Islet precursor cell (in vitro differentiated cells): Measurements from ENCODE around the gene GGTA1.
"Not testable (repeated sequence)": the region's sequence is repeated elsewhere in the genome, so short reads cannot be mapped to it uniquely, and the experiment has no call there.

Experiments
- DNase-seq: peaks from one replicate; pipeline ENCODE4 v3.0.0-alpha.2; 2018

GGTA1 gene

DNA sequence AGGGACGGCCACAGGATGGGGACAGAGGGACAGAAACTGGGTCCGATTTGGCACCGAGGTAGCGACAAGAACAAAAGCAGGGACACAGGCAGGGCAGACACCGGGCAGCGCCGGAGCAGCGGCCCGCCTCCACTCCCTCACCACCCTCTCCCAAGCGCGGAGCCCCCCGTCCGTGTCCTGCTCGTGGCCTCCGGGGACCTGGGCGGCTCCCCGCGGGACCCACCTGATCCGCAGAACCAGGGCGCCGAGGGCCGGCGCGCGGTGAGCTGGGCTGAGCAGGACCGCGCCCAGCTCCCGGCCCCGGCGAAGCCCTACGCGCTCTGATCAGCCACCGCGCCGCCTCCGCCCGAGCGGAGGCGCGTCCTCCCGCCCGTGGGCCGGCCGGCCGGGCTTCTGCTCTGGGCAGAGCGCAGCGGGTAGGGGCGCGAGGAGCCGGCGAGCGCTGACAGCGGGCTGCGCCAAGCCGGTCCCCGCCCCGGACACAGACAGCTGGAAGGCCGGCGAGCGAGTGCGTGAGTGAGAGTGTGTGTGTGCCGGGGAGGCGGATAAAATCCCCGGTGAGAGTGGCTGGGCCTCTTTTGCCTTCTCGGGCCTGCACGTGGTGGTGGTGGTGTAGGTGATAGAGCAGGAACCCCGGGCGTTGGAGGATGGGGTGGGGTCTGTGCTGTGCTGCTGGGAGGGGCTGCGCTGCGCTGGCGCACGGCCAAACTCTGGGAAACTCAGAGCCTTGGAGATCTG is at the start of gene GGTA1:
TSS of gene GGTA1 (minus strand) at position 418 of the 738 bp plus-strand sequence. CDS start 31,922 bp downstream, outside the sequence.
- peak; percentile 77 for DNase-seq

DNA sequence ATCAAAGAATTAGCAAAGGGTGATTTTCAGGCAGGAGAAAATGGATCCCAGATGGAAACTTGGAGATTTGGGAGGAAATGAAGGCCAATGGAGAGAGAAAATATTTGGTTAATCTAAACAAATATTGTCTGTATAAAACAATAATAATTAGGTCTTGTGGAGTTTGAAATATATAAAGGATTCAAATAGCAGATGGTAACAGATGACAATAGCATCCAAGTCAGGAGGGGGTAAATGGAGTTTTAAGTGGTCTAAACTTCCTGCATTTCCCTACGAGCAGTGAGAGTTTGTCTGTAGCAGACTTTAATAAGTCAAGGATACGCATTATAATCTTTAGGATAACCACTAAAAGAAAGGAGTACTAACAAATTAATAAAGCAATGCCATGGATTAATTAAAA is 49.0 kb upstream of the GGTA1 start:
- DNase-seq: no peak

DNA sequence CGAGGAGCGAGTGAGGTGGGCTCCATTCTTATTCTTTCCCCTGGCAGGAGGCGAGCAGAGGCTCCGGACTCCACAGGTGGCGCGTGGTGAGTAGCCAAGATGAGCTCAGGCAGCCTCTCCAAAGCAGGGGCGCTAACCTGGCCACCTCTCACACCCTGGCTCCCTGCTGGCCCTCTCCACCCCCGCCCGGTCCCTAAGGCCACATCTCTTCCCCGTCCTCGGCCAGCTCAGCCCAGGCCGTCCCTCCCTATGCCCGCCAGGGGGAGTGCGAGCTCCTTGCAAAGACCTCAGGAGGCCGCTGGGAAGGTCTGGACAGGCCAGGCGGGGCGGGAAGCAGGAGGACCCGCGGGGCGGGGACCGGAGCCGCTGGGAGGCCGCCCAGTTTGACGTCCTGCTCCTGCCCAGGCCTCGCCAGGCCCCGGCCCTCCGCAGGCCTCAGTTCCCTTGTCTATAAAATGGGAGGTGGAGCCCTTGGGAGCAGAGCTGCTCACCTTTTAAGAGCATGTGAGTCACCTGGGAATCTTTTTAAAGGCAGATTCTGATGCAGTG is 46.3 kb upstream of the GGTA1 start:
- DNase-seq: peak; percentile 99

GRCh38 chr9:121545150-121545874 is 45.7 kb upstream of the GGTA1 start:
- no peak for DNase-seq

- no peak for DNase-seq
Measured at GRCh38 chr9:121542025-121542424, 42.4 kb upstream of the GGTA1 start.

DNA sequence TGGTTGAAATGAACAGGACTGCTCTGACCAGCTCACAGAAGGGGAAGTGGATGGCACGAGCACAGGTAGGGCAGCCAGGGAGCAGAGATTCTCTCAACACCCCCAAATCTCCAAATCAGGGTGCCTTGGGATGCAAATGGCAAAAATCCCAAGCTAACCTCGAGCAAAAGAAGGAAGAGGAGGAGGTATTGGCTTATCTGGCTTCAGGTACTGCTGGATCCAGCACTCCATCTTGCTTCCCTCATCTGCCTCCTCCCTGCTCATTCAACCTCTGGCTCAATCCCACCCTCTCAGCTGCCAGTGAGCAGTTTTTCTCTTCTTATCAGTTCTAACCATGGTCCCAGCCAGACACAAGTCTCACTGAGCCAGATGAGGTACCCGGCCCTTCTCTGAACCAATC is 41.6 kb upstream of the GGTA1 start:
- DNase-seq: no peak

DNA sequence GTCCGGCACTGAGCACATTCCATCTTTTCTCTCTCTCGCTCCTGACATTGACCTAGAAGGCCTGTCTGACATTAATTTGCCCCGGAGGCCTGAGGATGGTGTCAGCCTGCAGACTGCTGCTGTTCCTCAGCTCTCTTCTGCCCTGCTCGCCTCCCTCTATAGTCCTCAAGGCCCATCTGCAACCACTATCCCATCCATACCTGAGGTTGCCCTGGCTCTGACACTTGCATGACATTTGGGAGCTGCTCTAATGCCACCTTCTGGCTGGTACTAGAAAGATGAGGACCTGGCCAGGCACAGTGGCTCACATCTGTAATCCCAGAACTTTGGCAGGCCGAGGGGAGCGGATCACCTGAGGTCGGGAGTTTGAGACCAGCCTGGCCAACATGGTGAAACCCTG is 38.6 kb upstream of the GGTA1 start:
- no peak for DNase-seq

DNA sequence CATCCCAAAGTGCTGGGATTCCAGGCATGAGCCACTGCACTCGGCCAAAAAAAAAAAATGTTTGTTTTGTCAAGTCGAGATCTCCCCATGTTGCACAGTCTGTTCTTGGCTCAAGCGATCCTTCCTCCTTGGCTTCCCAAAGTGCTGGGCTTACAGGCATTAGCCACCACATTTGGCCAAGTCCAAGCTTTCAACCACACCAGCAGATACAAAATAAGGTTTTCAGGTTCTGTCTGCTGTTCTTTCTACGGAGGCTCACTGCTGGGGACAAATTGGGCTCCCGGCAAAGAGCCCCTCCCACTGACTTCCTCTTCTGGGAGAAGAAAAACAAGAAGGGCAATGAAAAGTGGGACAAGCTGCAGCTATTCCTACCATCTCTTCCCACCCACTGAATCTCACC is 37.6 kb upstream of the GGTA1 start:
- no peak for DNase-seq

DNA sequence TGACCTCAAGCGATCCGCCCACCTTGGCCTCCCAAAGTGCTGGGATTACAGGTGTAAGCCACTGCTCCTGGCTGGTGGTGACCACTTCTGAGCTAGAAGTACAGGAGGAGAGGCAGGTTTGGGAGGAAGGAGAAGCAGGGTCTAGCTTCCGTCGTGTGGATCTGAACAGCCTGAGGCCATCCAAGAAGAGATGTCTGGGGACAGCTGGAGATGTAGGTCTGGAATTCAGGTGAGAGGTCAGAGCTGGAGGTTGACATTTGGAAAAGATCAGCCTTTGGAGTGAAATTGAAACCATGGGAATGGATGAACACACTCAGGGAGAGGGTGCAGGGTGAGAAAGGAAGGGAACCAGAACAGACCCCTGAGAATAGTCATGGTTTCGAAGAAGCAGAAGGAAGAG is 33.2 kb upstream of the GGTA1 start:
- DNase-seq: no peak

GRCh38 chr9:121529237-121529987 is 29.8 kb upstream of the GGTA1 start:
- DNase-seq: peak; percentile 74

DNA sequence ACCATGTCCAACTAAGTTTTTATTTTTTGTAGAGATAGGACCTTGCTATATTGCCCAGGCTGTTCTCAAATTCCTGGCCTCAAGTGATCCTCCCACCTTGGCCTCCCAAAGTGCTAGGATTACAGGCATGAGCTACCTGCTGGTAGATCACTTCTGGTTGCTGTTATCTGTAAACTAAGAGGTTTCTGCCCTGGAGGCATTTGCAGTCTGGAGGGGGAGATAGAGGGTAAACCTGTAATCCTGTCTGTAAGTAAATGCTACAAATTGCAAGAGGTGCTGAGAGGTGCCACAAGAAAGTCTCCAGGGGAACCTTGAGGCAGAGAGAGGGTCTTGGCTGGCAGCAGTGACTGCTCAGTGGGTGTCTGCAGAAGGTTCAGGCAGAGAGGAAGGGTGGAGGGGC is 29.0 kb upstream of the GGTA1 start:
- DNase-seq: peak; percentile 73

GRCh38 chr9:121527371-121527770 is 27.7 kb upstream of the GGTA1 start:
- no peak for DNase-seq

DNA sequence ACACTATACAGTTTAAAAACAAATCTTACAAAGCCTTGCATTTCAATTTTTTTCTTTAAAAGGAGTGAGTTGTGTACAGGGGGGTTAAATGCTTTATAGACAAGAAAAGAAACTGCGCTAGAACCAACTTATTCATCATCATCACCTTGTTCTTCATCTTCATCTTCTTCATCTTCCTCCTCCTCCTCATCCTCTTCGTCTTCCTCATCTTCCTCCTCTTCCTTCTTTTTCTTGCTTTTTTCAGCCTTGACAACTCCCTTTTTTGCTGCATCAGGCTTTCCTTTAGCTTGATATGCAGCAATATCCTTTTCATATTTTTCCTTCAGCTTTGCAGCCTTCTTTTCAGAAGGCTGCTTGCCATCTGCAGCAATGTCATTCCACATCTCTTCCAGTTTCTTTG is 20.0 kb upstream of the GGTA1 start:
- not testable (repeated sequence) for DNase-seq

DNA sequence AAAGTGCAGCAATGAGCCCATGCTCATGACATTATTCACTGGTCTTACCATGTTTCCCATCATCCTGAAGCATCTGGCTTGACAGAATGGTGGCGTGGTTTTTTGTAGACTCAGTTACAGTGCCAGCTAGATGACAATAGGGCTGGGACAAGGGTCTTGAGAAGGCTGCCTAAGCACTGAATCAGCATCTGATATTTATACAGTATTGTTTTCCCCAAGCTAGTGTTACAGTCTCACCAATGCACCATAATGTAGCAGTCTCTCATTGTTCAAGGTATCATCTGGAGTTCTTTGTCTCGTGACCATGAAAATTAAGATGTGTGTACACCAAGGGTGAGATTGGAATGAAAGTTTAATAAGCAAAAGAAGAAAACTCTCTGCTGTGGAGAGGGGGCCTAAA is 19.0 kb upstream of the GGTA1 start:
- DNase-seq: no peak

- DNase-seq: not testable (repeated sequence)
Measured at GRCh38 chr9:121513166-121513565, 13.5 kb upstream of the GGTA1 start.

DNA sequence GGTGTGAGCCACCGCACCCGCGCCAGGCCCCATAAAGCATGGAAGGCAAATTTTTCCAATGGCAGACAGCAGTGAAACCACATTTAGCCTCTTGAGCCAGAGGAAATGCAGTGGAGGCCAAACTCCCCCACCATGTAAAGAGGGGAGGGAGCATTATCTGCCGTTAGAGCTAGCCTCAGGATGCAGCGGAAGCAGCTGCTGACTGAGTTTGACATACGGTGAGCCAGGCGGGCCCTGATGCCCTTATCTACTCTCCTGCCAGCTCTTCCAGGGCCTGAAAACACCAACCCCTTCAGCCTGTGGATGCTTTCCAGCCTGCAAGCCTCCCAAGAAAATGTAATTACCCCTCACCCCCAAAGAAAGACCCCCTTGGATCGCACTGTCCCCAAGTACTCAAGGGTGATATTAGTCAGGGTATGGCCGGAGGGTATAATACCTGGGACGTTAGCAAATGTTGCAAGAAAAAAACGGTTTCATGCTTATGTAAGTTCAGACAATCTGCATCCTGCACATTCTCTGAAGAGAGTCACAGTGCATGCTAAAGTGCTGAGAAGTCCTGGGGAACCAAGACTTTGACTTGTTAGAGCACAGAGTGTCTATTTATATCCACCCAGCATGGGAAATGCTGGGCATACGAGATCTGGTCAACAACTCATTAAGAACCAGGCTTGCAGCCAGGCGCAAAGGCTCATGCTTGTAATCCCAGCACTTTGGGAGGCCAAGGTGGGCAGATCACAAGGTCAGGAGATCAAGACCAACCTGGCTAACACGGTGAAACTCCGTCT is 11.3 kb upstream of the GGTA1 start:
- no peak for DNase-seq

DNA sequence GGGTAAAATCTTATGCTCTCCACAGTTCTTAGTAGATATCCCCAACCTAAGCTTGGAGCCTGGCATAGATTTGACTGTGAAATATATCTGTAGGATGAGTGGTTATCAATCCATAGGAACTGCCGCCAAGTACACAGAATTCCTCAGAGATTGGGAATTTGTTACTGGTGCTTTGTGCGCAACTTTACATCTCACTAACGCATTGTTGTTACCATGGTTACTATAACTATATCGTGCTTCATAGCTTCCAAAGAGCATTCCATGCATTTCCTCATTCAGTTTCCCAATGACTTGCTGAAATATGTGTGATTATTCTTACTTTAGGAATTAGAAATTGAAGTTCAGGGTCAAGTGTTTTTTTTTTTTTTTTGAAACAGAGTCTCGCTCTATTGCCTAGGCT is 9.5 kb upstream of the GGTA1 start:
- no peak for DNase-seq

GRCh38 chr9:121508415-121508814 is 8.8 kb upstream of the GGTA1 start:
- DNase-seq: no peak

DNA sequence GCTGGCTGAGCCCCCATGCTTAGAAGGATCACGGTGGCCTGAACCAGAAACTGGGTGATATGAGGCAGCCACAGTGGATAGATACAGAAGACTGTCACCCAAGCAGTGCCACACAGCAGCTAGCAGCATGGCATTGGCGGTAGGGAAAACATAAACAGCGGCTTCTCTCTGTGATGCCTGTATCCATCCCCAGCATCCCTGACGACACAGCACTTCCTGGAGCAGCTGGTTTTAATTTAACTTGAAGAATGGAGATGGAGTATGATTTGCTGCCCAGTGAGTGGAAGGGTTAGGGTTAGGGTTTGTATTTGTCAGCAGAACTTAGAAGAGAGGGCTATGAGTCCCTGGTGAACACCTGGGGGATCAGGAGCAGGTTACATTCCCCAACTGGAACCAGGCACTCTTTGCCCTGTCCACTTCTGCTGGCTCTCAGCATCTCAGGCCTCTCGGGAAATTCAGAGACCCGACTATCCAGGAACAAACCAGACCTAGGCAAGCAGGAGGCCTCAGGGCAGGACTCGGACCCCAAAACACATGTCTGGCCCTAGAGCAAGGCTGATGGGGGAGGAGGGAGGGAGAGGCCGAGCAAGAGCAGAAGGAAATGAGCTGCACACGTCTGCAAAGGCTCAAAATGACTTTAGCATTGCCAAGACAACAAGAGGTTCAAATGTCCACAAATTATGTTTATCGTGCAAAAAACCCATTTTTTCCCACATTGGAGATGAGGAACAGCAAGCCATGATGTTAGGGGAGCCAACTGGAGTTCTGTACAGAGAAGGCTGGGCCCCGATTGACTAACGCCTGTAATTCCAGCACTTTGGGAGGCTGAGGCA is 6.5 kb upstream of the GGTA1 start:
- DNase-seq: no peak

GRCh38 chr9:121503444-121503843 is 3.8 kb upstream of the GGTA1 start:
- no peak for DNase-seq

- DNase-seq: no peak
Measured at GRCh38 chr9:121500165-121500478, 478 bp upstream of the GGTA1 start.

GRCh38 chr9:121499177-121499426 is 542 bp downstream of the GGTA1 start:
- DNase-seq: no peak
